CMK (cell line): ENCODE measurements around the gene GALNT6.

Experiments
- DNase-seq: peaks from one replicate; pipeline ENCODE4 v3.0.0-alpha.2; 2010; ENCODE audit warnings: low read depth

Gene GALNT6, protein sequence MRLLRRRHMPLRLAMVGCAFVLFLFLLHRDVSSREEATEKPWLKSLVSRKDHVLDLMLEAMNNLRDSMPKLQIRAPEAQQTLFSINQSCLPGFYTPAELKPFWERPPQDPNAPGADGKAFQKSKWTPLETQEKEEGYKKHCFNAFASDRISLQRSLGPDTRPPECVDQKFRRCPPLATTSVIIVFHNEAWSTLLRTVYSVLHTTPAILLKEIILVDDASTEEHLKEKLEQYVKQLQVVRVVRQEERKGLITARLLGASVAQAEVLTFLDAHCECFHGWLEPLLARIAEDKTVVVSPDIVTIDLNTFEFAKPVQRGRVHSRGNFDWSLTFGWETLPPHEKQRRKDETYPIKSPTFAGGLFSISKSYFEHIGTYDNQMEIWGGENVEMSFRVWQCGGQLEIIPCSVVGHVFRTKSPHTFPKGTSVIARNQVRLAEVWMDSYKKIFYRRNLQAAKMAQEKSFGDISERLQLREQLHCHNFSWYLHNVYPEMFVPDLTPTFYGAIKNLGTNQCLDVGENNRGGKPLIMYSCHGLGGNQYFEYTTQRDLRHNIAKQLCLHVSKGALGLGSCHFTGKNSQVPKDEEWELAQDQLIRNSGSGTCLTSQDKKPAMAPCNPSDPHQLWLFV

GRCh38 chr12:51391283-51392123 is at the start of gene GALNT6:
Gene GALNT6, minus strand, starts transcription at chr12:51391406. Its CDS starts 11,625 bp downstream, at chr12:51379781.
- peak; percentile 87 for DNase-seq

DNA sequence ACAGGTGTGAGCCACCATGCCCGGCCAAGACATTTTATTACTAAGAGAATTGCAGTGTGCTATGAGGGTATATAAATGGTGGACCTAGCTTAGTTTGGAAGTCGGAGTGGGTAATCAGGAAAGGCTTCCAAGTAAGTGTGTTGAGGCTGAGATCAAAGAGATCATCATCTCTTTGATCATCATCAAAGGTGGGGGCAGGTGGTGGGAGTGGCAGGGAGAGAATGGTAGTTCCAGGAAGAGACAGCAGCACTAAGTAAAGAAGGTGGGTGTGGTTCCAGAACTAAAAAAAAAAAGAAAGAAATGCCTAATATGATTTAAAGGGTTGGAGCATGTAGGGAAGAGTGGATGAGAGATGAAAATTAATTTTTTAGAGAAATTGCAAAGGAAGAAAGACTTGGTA is 48.1 kb upstream of the GALNT6 start:
- DNase-seq: no peak

GRCh38 chr12:51437431-51437830 is 46.2 kb upstream of the GALNT6 start:
- DNase-seq: no peak

DNA sequence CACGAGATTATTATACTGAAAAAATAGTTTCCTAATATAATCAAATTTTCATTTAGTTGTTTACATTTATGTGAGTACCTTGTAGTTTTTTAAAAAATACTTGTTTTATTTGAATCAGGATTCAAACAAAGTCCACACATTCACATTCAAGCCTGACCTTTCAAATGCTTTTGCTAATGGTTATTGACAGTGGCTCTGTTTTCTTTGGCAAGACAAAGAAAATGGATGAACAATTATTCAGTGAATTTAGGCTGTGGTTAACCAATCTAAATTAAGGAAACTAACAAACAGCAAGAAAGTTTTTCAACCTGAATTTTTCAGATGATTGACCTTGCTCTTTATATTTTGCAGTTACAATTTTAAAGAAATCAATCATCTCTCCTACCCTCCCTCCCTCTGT is 43.1 kb upstream of the GALNT6 start:
- no peak for DNase-seq

DNA sequence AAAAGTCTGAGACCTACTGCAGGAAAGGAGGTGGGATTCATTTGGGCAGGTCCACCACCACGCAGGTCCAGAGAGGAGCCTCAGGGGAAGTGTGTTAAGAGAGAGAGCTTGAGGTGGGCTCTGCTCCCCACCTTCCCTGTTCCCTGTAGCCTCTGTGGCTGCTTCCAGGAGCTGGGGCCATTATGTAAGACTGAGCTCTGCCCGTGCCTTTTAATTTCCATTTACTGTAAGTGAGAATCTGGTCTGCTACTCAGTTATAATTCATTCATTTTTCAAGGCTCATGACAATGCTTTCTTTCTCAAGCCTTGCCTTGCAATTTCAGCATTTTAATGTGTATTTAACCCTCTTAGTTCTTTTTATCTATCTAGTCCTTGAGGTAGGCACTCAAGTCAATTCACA is 41.7 kb upstream of the GALNT6 start:
- no peak for DNase-seq

GRCh38 chr12:51430196-51430895 is 39.1 kb upstream of the GALNT6 start:
- no peak for DNase-seq

DNA sequence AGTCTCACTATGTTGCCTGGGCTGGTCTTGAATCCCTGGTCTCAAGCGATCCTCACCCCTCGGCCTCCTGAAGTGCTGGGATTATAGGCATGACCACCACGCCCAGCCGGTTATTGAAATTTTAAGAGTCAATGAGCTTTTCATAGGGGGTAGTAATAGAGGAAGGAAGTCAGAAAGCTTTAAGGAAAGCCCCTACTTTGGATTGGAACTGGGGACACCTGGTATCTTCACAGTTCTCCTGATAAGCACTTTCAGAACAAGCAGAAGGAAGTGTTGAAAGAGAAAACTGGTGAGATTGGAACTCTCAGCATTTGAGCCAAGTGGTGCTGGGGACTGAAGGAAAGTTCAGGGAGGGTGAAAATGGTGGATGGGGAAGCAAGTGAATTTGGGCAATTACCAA is 38.5 kb upstream of the GALNT6 start:
- no peak for DNase-seq

DNA sequence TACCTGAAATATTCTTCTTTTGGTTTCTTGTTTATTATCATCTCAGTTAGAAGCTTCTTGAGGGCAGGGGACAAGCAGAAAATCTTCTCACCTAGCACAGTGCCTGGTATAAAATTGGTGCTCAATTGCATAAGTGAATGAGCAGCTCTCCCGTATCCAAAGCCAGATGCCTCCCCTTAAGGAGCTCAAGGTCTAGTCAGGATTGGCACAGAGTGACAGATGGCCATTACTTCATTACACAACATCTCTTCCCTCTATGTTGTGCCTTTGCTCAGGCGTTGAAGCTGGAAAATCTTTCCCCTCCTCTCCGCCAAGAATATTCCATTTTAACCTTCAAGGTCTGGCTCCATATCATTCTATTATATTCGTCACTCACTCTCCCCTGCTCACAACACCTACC is 37.0 kb upstream of the GALNT6 start:
- no peak for DNase-seq

DNA sequence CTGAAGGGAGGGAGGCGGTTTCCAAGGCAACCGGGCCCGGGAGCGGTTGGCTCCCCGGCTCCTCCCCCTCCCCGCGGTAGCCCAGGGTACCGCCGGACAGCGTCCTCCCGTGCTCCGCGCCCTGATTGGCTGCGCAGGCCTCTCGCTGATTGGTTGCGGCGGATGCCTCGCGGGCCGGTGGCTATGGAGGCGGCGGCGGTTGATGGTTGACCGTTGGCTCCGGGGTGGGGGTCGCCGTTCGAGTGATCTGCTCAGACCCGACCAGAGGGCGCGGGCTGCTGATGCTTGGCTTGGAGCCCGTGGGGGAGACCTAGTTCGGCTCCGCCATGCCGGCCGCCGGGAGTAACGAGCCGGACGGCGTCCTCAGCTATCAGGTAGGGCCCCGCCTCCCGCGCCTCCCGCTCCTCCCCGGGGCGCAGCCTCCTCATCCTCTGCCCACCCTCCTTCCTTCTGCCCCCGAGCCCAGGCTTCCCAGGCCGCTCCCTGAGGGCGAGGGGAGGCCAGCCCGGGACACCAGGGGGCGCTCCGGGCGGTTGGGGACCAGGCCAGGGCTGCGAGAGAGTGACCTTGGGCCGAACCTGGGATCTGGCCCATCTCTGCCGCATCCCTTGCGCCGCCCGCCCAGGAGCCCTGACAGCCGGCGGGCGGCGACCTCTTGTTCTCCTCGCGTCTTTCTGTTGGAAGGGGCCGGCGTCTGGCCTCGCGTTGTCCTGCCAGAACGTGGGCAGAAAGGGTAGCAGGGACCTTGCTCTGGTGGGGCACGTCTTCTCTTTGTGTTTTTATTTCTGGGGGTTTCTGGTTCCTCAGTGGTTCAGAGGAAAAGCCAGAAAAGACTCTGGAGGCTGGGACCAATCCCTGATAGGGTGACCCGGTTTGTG is 33.7 kb upstream of the GALNT6 start, which contains the start of gene SLC4A8:
TSS of gene SLC4A8 (plus strand) at position 170 of the 878 bp plus-strand sequence. CDS start at position 327, 157 bp downstream.
- DNase-seq: peak; percentile 60

DNA sequence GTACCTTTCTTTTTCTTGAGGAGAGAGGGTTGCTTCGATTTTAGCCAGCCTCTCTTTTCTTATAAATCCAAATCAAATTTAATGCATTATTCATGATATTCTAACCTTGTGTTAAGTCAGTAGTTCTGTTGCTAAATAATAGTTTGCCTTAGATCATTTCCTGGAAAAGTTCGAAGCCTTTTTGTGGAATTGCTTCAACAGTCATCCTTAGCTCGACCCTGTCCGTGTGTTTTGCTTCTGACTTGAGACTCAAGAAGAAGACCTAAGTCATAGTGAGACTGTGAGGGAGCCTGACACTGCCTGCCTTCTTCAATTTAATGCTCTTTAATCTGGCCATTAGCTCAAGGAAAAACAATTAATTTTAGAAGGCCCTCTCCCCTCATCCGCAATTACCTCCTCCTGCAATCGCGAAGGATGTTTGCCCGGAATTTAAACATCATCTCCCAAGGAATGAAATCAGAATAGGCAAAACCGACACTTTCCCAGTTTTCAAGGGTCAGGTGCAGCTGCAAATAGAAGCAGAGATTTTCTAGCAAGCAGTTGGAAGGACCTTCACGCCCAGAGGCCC is 33.0 kb upstream of the GALNT6 start:
- no peak for DNase-seq

GRCh38 chr12:51421266-51421884 is 30.2 kb upstream of the GALNT6 start:
- peak; percentile 41 for DNase-seq

DNA sequence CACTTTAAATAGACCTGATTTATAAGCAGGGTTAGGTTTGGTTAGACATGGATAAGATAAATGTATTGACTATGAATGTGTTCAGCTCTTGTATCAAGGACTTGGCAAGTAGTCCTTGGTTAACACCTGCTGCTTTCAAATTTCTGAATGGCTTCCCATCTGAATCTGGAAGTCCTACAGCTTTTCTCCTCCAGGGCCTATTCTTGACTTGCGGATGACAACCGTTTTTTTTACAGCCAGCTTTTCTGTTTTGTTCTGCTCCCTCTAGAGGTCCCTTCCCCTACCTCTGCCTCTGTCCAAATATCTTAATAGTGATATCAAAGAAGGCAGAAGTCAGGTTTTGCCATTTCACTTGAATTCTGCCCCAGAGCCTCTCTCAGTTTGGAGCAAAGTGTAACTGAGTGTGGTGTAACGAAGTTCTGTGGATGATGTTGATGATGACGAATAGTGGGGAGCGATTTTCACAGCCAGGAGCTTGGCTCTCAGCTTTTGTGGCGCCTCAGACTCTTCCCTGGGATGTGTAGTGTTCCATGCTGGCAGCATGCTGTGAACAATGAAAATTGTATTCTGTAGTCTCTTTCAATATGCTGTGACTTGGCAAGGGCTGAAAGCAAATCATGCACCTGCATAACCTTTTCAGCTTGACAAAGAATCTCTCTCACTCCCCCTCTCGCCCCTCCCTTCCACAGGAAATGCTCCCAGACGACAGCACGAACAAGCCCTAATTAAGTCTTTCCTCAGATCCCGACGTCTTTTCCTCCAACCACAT is 28.4 kb upstream of the GALNT6 start:
- DNase-seq: no peak

GRCh38 chr12:51417826-51418225 is 26.6 kb upstream of the GALNT6 start:
- no peak for DNase-seq

DNA sequence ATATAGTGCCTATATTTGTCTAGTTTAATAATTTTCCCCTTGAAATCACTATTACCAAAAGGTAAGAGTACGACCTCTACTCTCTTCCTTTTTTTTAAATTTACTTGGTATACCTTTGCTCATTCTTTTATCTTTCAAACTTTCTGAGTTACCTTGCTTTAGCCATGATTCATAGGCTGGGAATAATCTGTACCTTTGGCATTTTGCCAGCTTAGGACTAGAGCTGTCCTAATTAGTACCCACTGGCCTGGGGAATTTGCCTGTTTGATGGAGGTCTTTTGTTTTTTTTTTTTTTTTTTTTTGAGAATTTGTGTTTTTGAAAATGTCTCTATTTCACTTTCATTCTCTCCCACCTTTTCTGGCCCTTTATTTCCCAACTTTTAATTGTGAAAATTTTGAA is 24.7 kb upstream of the GALNT6 start:
- no peak for DNase-seq

- no peak for DNase-seq
Observed at GRCh38 chr12:51413791-51414190, 22.6 kb upstream of the GALNT6 start.

GRCh38 chr12:51413149-51413548 is 21.9 kb upstream of the GALNT6 start:
- DNase-seq: no peak

GRCh38 chr12:51409846-51410245 is 18.6 kb upstream of the GALNT6 start:
- DNase-seq: no peak

- no peak for DNase-seq
Observed at GRCh38 chr12:51407604-51408003, 16.4 kb upstream of the GALNT6 start.

- DNase-seq: no peak
Observed at GRCh38 chr12:51406859-51407258, 15.7 kb upstream of the GALNT6 start.
